ENCODE data around the gene NPS.

GRCh38 chr10:127525686-127526085 is 23.4 kb upstream of the NPS start:
- TF ChIP-seq ZBTB11 (tag by site-specific recombination; conservative IDR thresholded peaks at IDR 0.05; ENCODE audit: low read depth): no peak
- no peak for TF ChIP-seq ZNF148 (tag by site-specific recombination; IDR thresholded peaks at IDR 0.05; ENCODE audit: borderline replicate concordance)
- no peak for TF ChIP-seq ZBTB26 (tag by site-specific recombination; optimal IDR thresholded peaks at IDR 0.05)
- TF ChIP-seq CTCF (tag by site-specific recombination; IDR thresholded peaks at IDR 0.05): no peak

All from HEK293 (cell line).